Ovary (tissue), 9 donors: ENCODE data around the gene SH2B3. TPM values are rescaled to one million over a fixed set of nuclear protein-coding genes. Genes with fewer than 3 reads are reported as not detected.

Experiments used
- DNase-seq, 5 donors: peaks; one replicate each; pipeline ENCODE4 v3.0.0-alpha.2; 2019 to 2020
- H3K27ac ChIP-seq, 2 donors: fragments of 200-600 bp; one replicate each; pipeline versions ENCODE4 v1.5.1 to v1.8.0; 2019 to 2022
- H3K27me3 ChIP-seq: fragments of 200-600 bp; one replicate; pipeline ENCODE4 v1.8.0; 2022
- H3K36me3 ChIP-seq: fragments of 200-600 bp; sonication (generic); one replicate; pipeline ENCODE4 v1.5.1; 2019
- H3K4me1 ChIP-seq: one replicate; pipeline ENCODE4 v1.8.1; 2013; ENCODE audit warnings: mild to moderate bottlenecking, moderate library complexity; ENCODE audit not compliant: insufficient read depth
- H3K4me3 ChIP-seq: fragments of 200-600 bp; sonication (generic); one replicate; pipeline ENCODE4 v1.5.1; 2017
- H3K9me3 ChIP-seq, 2 donors: fragments of 200-600 bp in 1 of 2; sonication (generic) in 1 of 2; one replicate each; pipeline versions ENCODE4 v1.5.1 to v1.8.1; 2013 to 2019; ENCODE audit warnings: mild to moderate bottlenecking in 1 of 2, moderate library complexity in 1 of 2
- CTCF ChIP-seq, 3 donors: fragments of 450-650 bp in 2 of 3; fragments of 200-600 bp in 1 of 3; IDR thresholded peaks; one replicate each; pipeline versions ENCODE4 v1.5.1 to v1.8.0; 2016 to 2022; ENCODE audit warnings: antibody characterized with exemption in 3 of 3, mild to moderate bottlenecking in 1 of 3
- EP300 ChIP-seq: sonication (generic); formaldehyde crosslinking; IDR thresholded peaks from one replicate; pipeline ENCODE4 v1.6.1; 2017; ENCODE audit warnings: antibody characterized with exemption
- POLR2A ChIP-seq: fragments of 450-650 bp; IDR thresholded peaks from one replicate; pipeline ENCODE4 v1.6.1; 2017; ENCODE audit warnings: antibody characterized with exemption, mild to moderate bottlenecking, moderate library complexity
- WGBS, 3 donors: extraction: QIAGEN DNeasy Blood & Tissue Kit in 1 of 3; methylation state at CpG; one replicate each; pipeline versions ENCODE4 v1.1.5 to v1.1.7; 2013 to 2017; 5-methylcytosine and 5-hydroxymethylcytosine counted together
- intact Hi-C, 4 donors: fragments of 100-400 bp; cut with DNase I; formaldehyde crosslinking; loops; one replicate each; pipeline versions ENCODE4 v1.11.0 to v1.15.1; 2022 to 2023
- polyA plus RNA-seq, 2 donors: library from polyadenylated mRNA; stranded (reverse); fragments of 200-250 nt in 1 of 2; fragments of 350-450 nt in 1 of 2; fragmentation: Illumina TruSeq in 1 of 2; extraction: RNeasy Lipid Tissue Mini Kit (QIAGEN cat#74804) in 1 of 2; gene quantifications; one replicate each; pipeline ENCODE4 v1.2.3, GENCODE V29; 2013 to 2014
- total RNA-seq, 7 donors: library from RNA; depleted of rRNA in 2 of 7; stranded (reverse); fragments of >200 nt in 2 of 7; fragmentation: NEBNext Ultra II Directional in 3 of 7; extraction: Animal tissue kit (Norgen Biotek cat#: 25700) in 3 of 7; gene quantifications; one replicate each; pipeline versions ENCODE4 v1.1.0 to v1.2.4, GENCODE V29; 2016 to 2023
- donor health status: DM: no; HTN: no; CAD: no; lungs with moderate emphysema.
- donor health status: DM: no; HTN: no; CAD: no.
- donor health status: Bipolar disorder and iron deficiency.
- donor health status: DM: yes; HTN: yes; CAD: no.
- donor health status: DM: no; HTN: no; CAD: no.
- donor health status: DM: yes; HTN: yes; CAD: no.

SH2B3 gene
- total and polyA plus RNA-seq, 9 donors, result 7.2 to 24.0 (median 14.3) TPM

- TF ChIP-seq EP300 (no peak), POLR2A (no peak), CTCF (IDR thresholded peaks at IDR 0.05) (no peak)
- intact Hi-C loops, result loop anchor here in 3 of 4 donors (5.0 to 10.0 kb wide), 4 partner anchors 63 to 295 kb away; partner anchors contain the start of genes ACAD10 (in 1 of the 3) and BRAP (in 1 of the 3)
- no peak overlapping the region for H3K4me3 ChIP-seq
- 59 to 68% (median 67%) methylated on average over 7 of the region's 7 CpGs for WGBS, 3 donors
- H3K4me1 ChIP-seq, result no peaks in the 10 kb centered on the region
- no peaks in the 10 kb centered on the region for H3K27me3 ChIP-seq
- DNase-seq, result no peak
- H3K36me3 ChIP-seq, result no peaks in the 10 kb centered on the region
- H3K9me3 ChIP-seq, result no peaks in the 10 kb centered on the region
- H3K27ac ChIP-seq, result no peak overlapping the region
Measured at GRCh38 chr12:111389635-111390034, 16.1 kb upstream of the SH2B3 start.

- no peaks in the 10 kb centered on the region for H3K36me3 ChIP-seq
- TF ChIP-seq CTCF (IDR thresholded peaks at IDR 0.05) (no peak), EP300 (no peak), POLR2A (no peak)
- 84 to 90% (median 90%) methylated on average over 9 of the region's 9 CpGs for WGBS, 3 donors
- H3K27me3 ChIP-seq, result no peaks in the 10 kb centered on the region
- no peaks in the 10 kb centered on the region for H3K4me1 ChIP-seq
- intact Hi-C loops, result loop anchor here in 3 of 4 donors (5.0 to 10.0 kb wide), 4 partner anchors 61 to 294 kb away; partner anchors contain the start of genes ACAD10 (in 1 of the 3) and BRAP (in 1 of the 3)
- H3K9me3 ChIP-seq, result no peaks in the 10 kb centered on the region
- no peak for DNase-seq
- H3K4me3 ChIP-seq, result no peak overlapping the region
- no peak overlapping the region for H3K27ac ChIP-seq
Measured at GRCh38 chr12:111390910-111391309, 14.8 kb upstream of the SH2B3 start.

GRCh38 chr12:111393700-111394300 is 11.9 kb upstream of the SH2B3 start:
- H3K36me3 ChIP-seq, result no peaks in the 10 kb centered on the region
- DNase-seq, result no peak
- H3K4me3 ChIP-seq, result no peak overlapping the region
- no peak for TF ChIP-seq EP300
- no peak for TF ChIP-seq POLR2A
- TF ChIP-seq CTCF (IDR thresholded peaks at IDR 0.05), result no peak
- H3K4me1 ChIP-seq, result peaks cover 3% of the 10 kb centered on the region
- no peaks in the 10 kb centered on the region for H3K9me3 ChIP-seq
- WGBS, 3 donors, result 70 to 83% (median 79%) methylated on average over 8 of the region's 8 CpGs
- no peak overlapping the region for H3K27ac ChIP-seq
- intact Hi-C loops, result loop anchor here (2.0 to 10.0 kb wide), 5 partner anchors 59 to 291 kb away; partner anchors contain the start of genes ACAD10 (in 1 of the 4) and BRAP (in 1 of the 4)
- no peaks in the 10 kb centered on the region for H3K27me3 ChIP-seq

- WGBS, 3 donors, result 67 to 81% (median 81%) methylated on average over 6 to 8 of the region's 8 CpGs
- no peak overlapping the region for H3K4me3 ChIP-seq
- H3K4me1 ChIP-seq, result peaks cover 3% of the 10 kb centered on the region
- intact Hi-C loops, result loop anchor here (2.0 to 10.0 kb wide), 5 partner anchors 58 to 290 kb away; partner anchors contain the start of genes ACAD10 (in 1 of the 4) and BRAP (in 1 of the 4)
- no peak overlapping the region for H3K27ac ChIP-seq
- no peak for DNase-seq
- TF ChIP-seq CTCF (IDR thresholded peaks at IDR 0.05), result no peak
- TF ChIP-seq POLR2A, result no peak
- no peak for TF ChIP-seq EP300
- H3K9me3 ChIP-seq, result no peaks in the 10 kb centered on the region
- H3K27me3 ChIP-seq, result no peaks in the 10 kb centered on the region
- H3K36me3 ChIP-seq, result no peaks in the 10 kb centered on the region
Measured at GRCh38 chr12:111394480-111394879, 11.2 kb upstream of the SH2B3 start.
